ENCODE data around the gene GATAD2A.
A peak's percentile ranks its signal among the peaks of the same experiment; 100 is the strongest.

Gene GATAD2A

GRCh38 chr19:19534556-19535265 lies 129.2 kb downstream of the GATAD2A start:
- DNase-seq, result no peak

DNA sequence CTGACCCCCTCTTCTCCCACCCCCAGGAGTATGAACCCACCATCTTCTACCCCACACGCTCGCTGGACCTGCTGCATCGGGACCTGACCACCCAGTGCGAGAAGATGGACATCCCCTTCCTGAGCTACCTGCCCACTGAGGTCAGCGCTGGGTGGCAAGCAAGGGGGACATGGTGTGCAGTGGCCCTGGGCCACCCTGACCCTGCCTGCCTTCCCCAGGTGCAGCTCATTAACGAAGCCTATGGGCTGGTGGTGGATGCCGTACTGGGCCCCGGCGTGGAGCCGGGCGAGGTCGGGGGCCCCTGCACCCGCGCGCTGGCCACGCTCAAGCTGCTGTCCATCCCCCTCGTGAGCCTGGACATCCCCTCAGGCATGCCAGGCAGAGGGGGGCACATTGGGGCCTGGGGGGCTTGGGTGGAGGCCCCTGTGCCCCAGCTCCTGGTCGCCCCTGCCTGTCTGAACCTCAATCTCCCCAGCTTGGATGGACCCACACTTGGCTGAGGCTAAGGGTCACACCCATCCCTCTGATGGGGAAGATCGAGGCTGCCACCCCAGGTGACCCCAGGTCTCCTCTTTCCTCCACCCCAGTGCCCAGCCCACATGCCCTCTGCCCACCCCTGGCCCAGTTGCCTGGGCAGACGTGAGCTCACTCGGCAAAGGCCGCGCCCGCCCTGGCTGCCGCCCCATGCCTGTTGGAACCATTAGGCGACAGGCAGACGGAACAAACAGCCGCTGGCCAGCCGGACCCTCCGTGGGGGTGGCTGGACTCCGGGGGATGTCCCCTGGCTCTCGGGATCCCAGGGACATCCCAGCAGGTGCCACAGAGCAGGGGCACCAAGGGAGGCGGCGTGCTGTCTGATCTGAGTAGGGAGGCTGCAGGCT lies 130.1 kb downstream of the GATAD2A start:
- no peak for DNase-seq

- DNase-seq, result peak; percentile 67
These were observed 131.9 kb downstream of the GATAD2A start for GRCh38 chr19:19537075-19538048.

DNA sequence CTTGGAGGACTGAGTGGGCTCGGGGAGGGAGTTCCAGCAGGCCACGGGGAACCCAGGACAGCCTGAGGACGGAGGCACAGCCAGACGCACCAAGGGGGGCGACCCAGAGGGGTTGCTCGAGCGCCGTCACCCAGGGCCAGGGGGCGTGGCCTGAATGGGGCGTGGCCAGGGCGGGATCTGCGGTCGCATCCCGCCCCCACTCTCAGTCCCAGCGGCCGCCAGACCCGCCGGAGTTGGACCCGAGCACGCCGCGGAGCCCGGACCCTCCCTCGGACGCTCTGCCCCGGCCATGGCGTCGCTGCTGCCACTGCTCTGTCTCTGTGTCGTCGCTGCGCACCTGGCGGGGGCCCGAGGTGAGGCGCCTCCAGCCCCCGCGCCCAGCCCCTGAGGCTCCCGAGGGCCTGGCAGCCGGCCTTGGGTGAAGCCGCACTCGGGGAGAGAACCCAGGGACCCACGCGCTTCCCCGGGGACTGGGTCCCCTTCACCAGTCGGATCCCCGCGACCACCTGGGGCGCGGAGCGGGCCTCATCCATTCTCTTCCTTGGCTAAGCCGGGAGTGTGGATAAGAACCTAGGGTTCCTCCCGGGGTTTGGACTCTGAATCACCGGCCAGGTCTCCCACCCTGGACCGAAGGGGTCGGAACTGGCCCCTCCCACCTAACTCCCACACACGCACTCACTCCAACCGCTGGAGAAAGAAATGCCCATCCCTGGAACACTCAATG lies 132.7 kb downstream of the GATAD2A start, which contains the start of gene CILP2:
CILP2 (plus strand) TSS at position 205 of the 724 bp plus-strand sequence; CDS start at position 290, 85 bp downstream.
- DNase-seq, result peak; percentile 82

- peak; percentile 29 for DNase-seq
These were observed 133.3 kb downstream of the GATAD2A start for GRCh38 chr19:19538785-19539166.

DNA sequence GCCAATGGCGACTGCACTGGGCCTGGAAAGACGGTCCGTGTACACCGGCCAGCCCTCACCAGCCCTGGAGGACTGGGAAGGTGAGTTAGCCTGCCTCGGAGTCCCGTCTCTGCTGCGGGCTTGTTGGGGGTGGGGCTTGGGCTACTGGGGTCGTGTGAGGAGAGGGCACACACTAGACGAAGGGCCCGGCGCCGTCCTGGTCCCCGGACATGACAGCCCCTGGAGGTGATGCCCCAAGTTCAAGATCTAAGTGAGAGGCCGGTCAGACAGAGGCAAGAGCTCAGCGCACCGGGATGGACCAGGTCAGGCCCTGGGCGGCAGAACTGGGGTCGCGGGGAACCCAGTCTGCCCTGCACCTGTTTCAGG lies 134.2 kb downstream of the GATAD2A start:
- DNase-seq, result no peak

- DNase-seq, result peak; percentile 27
These were observed 134.7 kb downstream of the GATAD2A start for GRCh38 chr19:19540064-19540714.

- peak; percentile 33 for DNase-seq
These were observed 135.4 kb downstream of the GATAD2A start for GRCh38 chr19:19540715-19541515.

- no peak for DNase-seq
These were observed 136.1 kb downstream of the GATAD2A start for GRCh38 chr19:19541616-19542015.

- no peak for DNase-seq
These were observed 137.0 kb downstream of the GATAD2A start for GRCh38 chr19:19542507-19542906.

- DNase-seq, result no peak
These were observed 137.6 kb downstream of the GATAD2A start for GRCh38 chr19:19543101-19543500.

DNA sequence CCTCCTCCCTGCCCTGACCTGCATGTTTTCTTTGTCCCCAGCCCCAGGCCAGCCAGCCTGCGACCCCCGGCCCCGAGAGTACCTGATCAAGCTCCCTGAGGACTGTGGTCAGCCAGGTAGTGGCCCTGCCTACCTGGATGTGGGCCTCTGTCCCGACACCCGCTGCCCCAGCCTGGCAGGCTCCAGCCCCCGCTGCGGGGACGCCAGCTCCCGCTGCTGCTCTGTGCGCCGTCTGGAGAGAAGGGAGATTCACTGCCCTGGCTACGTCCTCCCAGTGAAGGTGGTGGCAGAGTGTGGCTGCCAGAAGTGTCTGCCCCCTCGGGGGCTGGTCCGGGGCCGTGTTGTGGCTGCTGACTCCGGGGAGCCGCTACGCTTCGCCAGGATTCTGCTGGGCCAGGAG lies 138.2 kb downstream of the GATAD2A start:
- no peak for DNase-seq

DNA sequence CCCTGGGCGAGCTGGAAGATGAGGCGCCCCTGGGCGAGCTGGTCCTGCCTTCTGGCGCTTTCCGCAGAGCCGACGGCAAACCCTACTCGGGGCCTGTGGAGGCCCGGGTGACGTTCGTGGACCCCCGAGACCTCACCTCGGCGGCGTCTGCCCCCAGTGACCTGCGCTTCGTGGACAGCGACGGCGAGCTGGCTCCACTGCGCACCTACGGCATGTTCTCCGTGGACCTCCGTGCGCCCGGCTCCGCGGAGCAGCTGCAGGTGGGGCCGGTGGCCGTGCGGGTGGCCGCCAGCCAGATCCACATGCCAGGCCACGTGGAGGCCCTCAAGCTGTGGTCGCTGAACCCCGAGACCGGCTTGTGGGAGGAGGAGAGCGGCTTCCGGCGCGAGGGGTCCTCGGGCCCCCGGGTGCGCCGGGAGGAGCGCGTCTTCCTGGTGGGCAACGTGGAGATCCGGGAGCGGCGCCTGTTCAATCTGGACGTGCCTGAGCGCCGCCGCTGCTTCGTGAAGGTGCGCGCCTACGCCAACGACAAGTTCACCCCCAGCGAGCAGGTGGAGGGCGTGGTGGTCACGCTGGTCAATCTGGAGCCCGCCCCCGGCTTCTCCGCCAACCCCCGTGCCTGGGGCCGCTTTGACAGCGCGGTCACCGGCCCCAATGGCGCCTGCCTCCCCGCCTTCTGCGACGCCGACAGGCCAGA lies 138.9 kb downstream of the GATAD2A start:
- DNase-seq, result no peak

DNA sequence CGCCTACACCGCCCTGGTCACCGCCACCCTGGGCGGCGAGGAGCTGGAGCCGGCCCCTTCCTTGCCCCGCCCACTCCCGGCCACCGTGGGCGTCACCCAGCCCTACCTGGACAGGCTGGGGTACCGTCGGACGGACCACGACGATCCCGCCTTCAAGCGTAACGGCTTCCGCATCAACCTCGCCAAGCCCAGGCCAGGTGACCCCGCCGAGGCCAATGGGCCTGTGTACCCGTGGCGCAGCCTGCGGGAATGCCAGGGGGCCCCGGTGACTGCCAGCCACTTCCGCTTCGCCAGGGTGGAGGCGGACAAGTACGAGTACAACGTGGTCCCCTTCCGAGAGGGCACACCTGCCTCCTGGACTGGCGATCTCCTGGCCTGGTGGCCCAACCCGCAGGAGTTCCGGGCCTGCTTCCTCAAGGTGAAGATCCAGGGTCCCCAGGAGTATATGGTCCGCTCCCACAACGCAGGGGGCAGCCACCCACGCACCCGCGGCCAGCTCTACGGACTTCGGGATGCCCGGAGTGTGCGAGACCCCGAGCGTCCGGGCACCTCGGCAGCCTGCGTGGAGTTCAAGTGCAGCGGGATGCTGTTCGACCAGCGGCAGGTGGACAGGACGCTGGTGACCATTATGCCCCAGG lies 139.6 kb downstream of the GATAD2A start:
- no peak for DNase-seq

DNA sequence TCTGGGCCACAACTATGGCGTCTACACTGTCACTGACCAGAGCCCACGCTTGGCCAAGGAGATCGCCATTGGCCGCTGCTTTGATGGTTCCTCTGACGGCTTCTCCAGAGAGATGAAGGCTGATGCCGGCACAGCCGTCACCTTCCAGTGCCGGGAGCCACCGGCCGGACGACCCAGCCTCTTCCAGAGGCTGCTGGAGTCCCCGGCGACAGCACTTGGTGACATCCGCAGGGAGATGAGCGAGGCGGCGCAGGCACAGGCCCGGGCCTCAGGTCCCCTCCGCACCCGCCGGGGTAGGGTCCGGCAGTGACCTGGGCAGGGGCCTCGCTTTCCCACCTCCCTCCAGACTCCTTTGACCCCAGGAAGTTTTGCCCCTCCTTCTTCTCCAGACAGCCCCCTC lies 140.2 kb downstream of the GATAD2A start:
- DNase-seq, result no peak

DNA sequence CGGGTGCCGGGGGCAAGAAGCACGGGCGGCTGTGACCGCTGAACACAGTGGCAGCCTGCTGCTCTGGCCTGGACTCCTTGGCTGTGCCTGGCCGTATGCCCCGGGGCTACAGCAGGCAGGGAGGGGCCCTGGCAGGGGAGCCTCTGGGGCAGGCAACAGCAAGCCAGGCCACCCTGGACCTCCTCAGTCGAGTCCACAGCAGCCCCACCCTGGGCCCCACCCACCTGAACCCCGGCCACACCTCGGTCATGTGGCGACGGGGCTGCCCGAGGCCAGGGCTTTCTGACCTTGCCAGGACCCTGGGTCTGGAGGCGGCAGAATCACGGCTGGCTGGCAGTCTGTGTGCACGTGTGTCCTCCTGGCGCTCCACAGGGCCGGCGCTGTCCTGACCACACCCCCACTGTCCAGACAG lies 141.3 kb downstream of the GATAD2A start:
- DNase-seq, result no peak

GRCh38 chr19:19547674-19548336 lies 142.3 kb downstream of the GATAD2A start:
- DNase-seq, result no peak

- DNase-seq, result no peak
These were observed 143.7 kb downstream of the GATAD2A start for GRCh38 chr19:19548915-19549759.

Measured in NCI-H69 (cell line).